ENCODE data around the gene SH3BP4.
"Not testable (repeated sequence)": the region's sequence is repeated elsewhere in the genome, so short reads cannot be mapped to it uniquely, and the experiment has no call there.

SH3BP4 gene

GRCh38 chr2:235001237-235002133 lies 49.7 kb downstream of the SH3BP4 start:
- no peak for DNase-seq

GRCh38 chr2:235002198-235003095 lies 50.6 kb downstream of the SH3BP4 start:
- DNase-seq, result no peak

DNA sequence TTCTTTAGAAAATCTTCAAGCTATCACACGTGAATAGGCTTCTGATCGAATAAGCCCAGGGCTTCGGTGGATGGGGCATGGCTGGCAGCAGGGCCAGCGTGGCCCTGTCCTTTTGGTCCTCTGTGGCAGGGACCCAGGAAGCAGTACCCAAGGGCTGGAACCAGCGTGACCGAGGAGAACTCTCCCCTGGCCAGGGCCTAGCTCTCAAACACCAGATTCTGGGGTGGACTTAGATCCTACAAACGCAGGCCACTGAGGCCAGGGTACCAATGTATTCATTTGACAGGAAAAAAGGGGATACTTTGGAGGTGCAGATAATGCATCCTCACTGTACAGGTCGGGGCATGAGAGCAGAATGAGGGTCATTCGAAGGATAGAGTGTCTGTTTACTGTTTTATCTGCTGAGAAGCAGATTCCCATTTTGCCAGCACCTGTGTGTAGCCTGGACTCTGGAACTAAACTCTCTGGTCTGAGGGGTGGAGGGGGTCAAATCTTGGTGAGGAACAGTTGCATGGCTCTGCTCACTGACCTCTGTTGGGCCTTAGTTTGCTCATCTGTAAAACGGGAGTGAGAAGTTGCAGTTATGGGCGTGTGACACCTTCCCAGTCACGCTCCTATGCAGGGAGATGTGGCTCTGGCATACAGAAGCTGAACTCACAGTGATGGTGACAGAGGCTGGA lies 51.4 kb downstream of the SH3BP4 start:
- no peak for DNase-seq

GRCh38 chr2:235004329-235004903 lies 52.6 kb downstream of the SH3BP4 start:
- DNase-seq, result no peak

- no peak for DNase-seq
Observed at GRCh38 chr2:235005023-235005422, 53.2 kb downstream of the SH3BP4 start.

GRCh38 chr2:235005603-235006259 lies 53.9 kb downstream of the SH3BP4 start:
- no peak for DNase-seq

DNA sequence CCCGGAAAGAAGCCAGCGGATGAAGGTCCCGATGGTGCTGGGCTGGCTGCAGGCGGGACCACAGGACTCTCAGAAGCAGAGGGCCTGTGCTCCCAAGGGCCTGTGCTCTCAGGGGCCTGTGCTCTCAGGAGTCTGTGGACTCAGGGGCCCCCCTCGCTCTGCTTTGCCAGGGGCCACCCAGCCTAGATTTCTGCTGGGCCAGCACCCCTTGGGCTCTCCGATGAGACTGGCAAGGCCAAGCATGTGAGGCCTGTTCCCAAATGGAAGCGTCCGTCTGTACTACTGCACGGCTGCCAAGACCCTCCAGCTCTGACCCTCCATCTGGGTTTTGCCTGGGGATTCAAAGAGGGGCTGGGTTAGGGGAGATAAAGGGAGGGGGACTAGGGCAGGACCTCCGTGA lies 54.6 kb downstream of the SH3BP4 start:
- no peak for DNase-seq

GRCh38 chr2:235006986-235007385 lies 55.2 kb downstream of the SH3BP4 start:
- no peak for DNase-seq

DNA sequence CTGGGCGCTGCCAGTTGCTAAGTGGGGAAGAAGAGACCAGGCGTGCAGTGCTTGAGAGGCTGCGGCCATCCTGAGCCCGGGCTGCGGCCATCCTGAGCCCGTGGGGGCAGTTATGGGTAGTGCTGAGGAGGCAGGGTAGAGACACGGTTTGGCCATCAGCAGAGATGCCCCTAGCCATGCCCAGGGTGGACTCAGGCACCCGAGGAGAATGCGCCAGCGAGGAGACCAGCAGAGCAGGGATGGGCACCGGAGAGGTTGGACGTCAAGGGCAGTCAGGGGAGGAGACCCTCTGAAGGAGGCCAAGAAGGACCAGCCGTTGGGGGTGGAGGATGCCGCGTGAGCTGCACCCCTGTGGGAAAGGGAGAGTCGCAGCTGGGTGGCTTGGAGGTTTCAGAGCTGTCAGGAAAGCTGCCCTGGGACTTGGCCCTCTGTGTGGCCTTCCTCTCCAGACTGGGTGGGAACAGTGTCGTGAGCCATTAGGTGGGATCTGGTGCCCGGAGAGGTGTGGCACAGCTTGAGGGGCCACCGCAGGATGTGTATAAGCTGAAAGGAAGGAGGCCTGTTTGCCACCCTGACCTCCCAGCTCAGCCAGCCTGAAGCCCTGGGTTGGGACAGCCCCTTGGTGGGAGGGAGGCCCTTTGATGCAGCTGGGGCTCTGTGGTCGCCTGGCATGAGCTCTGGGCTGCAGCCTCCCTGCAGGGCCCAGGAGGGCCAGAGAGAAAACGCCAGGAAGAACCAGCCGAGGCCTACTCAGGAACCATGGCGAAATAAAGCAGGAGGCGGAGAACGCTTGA lies 56.0 kb downstream of the SH3BP4 start:
- no peak for DNase-seq

DNA sequence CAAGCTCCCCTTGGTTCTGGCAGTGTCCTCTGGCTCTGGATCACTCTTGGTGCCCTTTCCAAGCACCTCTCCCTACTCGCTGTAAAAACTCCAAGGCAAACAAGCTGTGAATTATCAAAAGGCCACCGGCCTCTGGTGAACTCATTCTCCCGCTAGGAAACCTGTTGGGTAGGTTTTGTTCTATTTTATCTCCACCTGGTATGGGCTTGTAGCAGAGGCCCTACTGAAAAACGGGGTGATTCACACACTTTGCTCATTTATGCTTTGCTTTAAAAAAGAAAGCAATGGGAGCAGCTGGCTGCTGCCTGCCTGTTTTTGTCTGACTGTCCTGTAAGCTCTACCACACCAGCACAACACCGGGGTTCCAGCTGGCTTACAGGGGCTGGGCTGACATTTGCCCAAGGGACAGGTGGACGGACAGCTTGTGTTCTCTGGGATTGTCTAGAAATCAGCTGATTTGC lies 56.8 kb downstream of the SH3BP4 start:
- DNase-seq, result no peak

GRCh38 chr2:235009081-235009480 lies 57.3 kb downstream of the SH3BP4 start:
- no peak for DNase-seq

DNA sequence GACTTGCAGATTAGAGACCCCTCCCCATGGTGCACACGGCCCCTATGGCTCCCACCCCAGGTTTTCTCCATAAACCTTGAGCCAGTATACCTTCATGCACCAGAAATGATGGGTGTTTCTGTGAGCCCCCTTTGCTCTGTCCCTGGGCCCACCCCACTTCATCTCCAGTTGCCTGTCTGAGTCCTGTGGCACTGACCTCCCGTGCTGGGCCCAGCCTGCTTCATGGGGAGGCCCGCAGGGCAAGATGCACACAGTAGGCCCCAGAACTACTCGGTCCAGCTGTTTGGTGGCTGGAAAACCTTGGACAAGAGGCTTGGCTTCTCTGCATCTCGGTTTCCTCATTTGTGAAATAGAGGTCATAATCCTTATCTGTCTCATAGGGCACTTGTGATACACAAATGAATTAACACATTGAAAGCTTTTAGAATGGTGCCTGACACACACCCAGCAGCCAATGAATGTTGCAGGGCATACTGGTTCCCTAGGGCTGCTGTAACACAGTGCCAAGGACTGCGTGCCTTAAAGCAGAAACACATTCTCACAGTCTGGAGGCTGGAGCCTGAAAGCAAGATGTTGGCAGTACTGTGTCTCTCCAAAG lies 58.4 kb downstream of the SH3BP4 start:
- DNase-seq, result no peak

GRCh38 chr2:235011607-235011928 lies 59.8 kb downstream of the SH3BP4 start:
- DNase-seq, result no peak

- DNase-seq, result no peak
Observed at GRCh38 chr2:235011929-235012631, 60.3 kb downstream of the SH3BP4 start.

DNA sequence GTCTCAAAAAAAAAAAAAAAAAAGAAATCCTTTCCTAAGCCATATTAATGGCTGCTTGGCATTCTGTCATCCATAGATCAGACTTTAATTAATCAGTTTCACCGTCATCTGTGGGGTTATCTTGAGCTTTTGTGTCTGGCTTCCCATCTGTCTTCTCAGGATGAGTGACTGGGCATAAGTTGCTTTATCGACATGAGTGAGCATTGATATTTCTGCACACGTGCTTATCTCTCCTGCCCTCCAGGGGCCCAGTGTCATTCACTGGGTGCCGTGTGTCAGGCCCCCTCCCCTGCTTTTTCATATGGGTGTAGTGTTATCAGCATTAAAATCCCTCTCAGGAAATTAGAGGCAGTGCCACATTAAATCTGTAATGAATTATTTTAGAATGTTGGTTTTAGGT lies 65.6 kb downstream of the SH3BP4 start:
- DNase-seq, result no peak

DNA sequence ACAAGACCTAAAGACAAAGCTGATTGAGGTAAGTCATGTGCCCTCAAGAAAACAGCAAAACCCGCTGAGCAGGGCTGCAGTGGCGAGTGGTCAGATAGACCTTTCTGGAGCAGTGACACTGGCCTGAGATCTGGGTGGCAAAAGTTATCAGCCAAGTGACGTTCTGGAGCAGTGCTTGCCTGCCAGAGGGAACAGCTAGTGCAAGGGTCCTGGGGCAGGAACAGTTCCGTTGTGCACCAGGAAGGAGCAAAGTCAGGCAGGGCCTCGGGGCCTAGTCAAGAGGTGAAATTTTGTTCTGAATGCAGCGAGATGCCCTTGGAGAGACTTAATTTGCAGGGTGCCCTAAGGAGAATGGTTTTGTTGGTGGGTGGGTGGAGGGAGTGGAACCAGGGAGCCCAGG lies 67.0 kb downstream of the SH3BP4 start:
- no peak for DNase-seq

DNA sequence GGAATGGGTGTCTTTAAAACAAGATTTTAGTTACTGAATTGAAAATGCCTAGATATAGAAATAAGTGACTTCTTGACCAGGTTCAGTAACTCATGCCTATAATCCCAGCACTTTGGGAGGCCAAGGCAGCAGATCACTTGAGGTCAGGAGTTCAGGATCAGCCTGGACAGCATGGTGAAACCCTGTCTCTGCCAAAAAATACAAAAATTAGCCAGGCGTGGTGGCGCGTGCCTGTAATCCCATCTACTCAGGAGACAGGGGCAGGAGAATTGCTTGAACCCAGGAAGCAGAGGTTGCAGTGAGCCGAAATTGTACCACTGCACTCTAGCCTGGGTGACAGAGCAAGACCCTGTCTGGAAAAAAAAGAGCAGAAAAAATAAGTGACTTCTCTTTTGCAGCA lies 68.3 kb downstream of the SH3BP4 start:
- not testable (repeated sequence) for DNase-seq

- no peak for DNase-seq
Observed at GRCh38 chr2:235021752-235022151, 69.9 kb downstream of the SH3BP4 start.

GRCh38 chr2:235024191-235024860 lies 72.5 kb downstream of the SH3BP4 start:
- no peak for DNase-seq
